ENCODE data around the gene USP19. TPM values are rescaled to one million over a fixed set of nuclear protein-coding genes. Genes with fewer than 3 reads are reported as not detected.

Gene USP19
- polyA plus RNA-seq, 2 of the 4 experiments (the other 2 are of a cell fraction): 21.6 to 30.5 TPM

- no peaks in the 10 kb centered on the region for H3K9me3 ChIP-seq
- no peak for TF ChIP-seq MYC (IDR thresholded peaks at IDR 0.05; ENCODE audit: borderline replicate concordance, low read length)
- TF ChIP-seq NR3C1 (IDR thresholded peaks at IDR 0.05): no peak
- no peak for TF ChIP-seq PHF8 (IDR thresholded peaks at IDR 0.05; ENCODE audit: borderline replicate concordance, low read depth)
- no peak for TF ChIP-seq HEYL (CRISPR knock-in tag; IDR thresholded peaks at IDR 0.05)
- no peak for TF ChIP-seq CBX8 (IDR thresholded peaks at IDR 0.05)
- no peak for TF ChIP-seq E2F6 (IDR thresholded peaks at IDR 0.05; ENCODE audit: borderline replicate concordance, low read depth)
- TF ChIP-seq ZNF302 (CRISPR knock-in tag; IDR thresholded peaks at IDR 0.05): no peak
- no peak for TF ChIP-seq GATA3 (IDR thresholded peaks at IDR 0.05; ENCODE audit: borderline replicate concordance)
- TF ChIP-seq CHD4 (IDR thresholded peaks at IDR 0.05; ENCODE audit: borderline replicate concordance): no peak
- no peak for TF ChIP-seq SREBF2 (IDR thresholded peaks at IDR 0.05)
- no peak for TF ChIP-seq TP53 (CRISPR knock-in tag; IDR thresholded peaks at IDR 0.05)
- TF ChIP-seq EHF (CRISPR knock-in tag; IDR thresholded peaks at IDR 0.05): no peak
- no peak for TF ChIP-seq MAZ (IDR thresholded peaks at IDR 0.05; ENCODE audit: borderline replicate concordance, low read depth, low read length)
- no peak for TF ChIP-seq RCOR1 (IDR thresholded peaks at IDR 0.05; ENCODE audit: low read depth, low read length)
- no peak for TF ChIP-seq FOXS1 (CRISPR knock-in tag; IDR thresholded peaks at IDR 0.05)
- no peak for TF ChIP-seq CBX2 (IDR thresholded peaks at IDR 0.05; ENCODE audit: borderline replicate concordance, low read depth)
- no peak for TF ChIP-seq RARB (CRISPR knock-in tag; IDR thresholded peaks at IDR 0.05)
- no peak for TF ChIP-seq ZC3H11A (IDR thresholded peaks at IDR 0.05)
- no peak for TF ChIP-seq ESRRA (IDR thresholded peaks at IDR 0.05; ENCODE audit: borderline replicate concordance, low read length)
- ATAC-seq (peak; percentile 48 to 49), FAIRE-seq (no peak), DNase-seq (ENCODE audit: low read depth in 1 of 2, low spot score in 1 of 2) (peak; percentile 31 to 74)
- H3K4me3 ChIP-seq: peak overlapping the region; percentile 98
- peak overlapping the region; percentile 84 for H3K4me2 ChIP-seq
- H3K4me1 ChIP-seq: peaks cover 16% of the 10 kb centered on the region; the same call in 1 of the 3 replicates
- POLR2A ChIA-PET: interaction anchor here (0.6 to 2.7 kb wide), 17 partner anchors 13 to 319 kb away, joined by 3 to 32 read pairs (median 4); partner anchors contain the start of genes DALRD3, IMPDH2, LAMB2 and NDUFAF3
- H3K27ac ChIP-seq: peak overlapping the region; percentile 93 to 94
- CTCF ChIA-PET: interaction anchor here (0.6 to 2.3 kb wide), 18 partner anchors 11 to 465 kb away, joined by 3 to 7 read pairs (median 4); partner anchors contain the start of genes KLHDC8B, NDUFAF3 and P4HTM
- under 1% methylated on average over 13 of the region's 86 CpGs for WGBS (ENCODE audit: missing lambda C conversion rate)
Observed at GRCh38 chr3:49092938-49093852, 27.4 kb downstream of the USP19 start.

GRCh38 chr3:49081429-49081828, 39.2 kb downstream of the USP19 start:
- H3K4me1 ChIP-seq: no peaks in the 10 kb centered on the region
- H3K9me3 ChIP-seq: no peaks in the 10 kb centered on the region
- DNase-seq (ENCODE audit: low read depth in 1 of 2, low spot score in 1 of 2): no peak
- no peak overlapping the region for H3K4me3 ChIP-seq
- ChIA-PET CTCF (interaction anchor here (0.6 to 3.0 kb wide), 4 partner anchors 13 to 290 kb away, joined by 3 to 11 read pairs (median 4); partner anchors contain the start of genes NDUFAF3 and QRICH1), POLR2A (no interaction called here)
- H3K27ac ChIP-seq: no peak overlapping the region
- no peak for ATAC-seq
- H3K4me2 ChIP-seq: no peak overlapping the region
- FAIRE-seq: no peak
- TF ChIP-seq MAFK (IDR thresholded peaks at IDR 0.05; ENCODE audit: partially characterized antibody): no peak
- no peak for TF ChIP-seq HOXB5 (CRISPR knock-in tag; IDR thresholded peaks at IDR 0.05)
- no peak for TF ChIP-seq SREBF2 (IDR thresholded peaks at IDR 0.05)
- TF ChIP-seq PBX3 (IDR thresholded peaks at IDR 0.05): no peak
- 97% methylated on average over 8 of the region's 8 CpGs for WGBS (ENCODE audit: missing lambda C conversion rate)

GRCh38 chr3:49079270-49079669, 41.4 kb downstream of the USP19 start:
- CTCF ChIA-PET: interaction anchor here (0.7 kb wide), 1 partner anchor 119 kb away, joined by 3 read pairs; no protein-coding TSS in a partner anchor

More at GRCh38 chr3:49079270-49079669, 41.4 kb downstream of the USP19 start:
- POLR2A ChIA-PET: no interaction called here
- no peaks in the 10 kb centered on the region for H3K9me3 ChIP-seq
- H3K4me1 ChIP-seq: no peaks in the 10 kb centered on the region
- TF ChIP-seq CBX8 (IDR thresholded peaks at IDR 0.05): no peak
- no peak for TF ChIP-seq USF2 (IDR thresholded peaks at IDR 0.05)
- TF ChIP-seq EP300 (IDR thresholded peaks at IDR 0.05): no peak
- no peak for TF ChIP-seq MAFK (IDR thresholded peaks at IDR 0.05; ENCODE audit: partially characterized antibody)
- H3K4me2 ChIP-seq: no peak overlapping the region
- H3K4me3 ChIP-seq: no peak overlapping the region
- no peak overlapping the region for H3K27ac ChIP-seq
- FAIRE-seq: no peak
- DNase-seq (ENCODE audit: low read depth in 1 of 2, low spot score in 1 of 2): no peak
- 98% methylated on average over 2 of the region's 2 CpGs for WGBS (ENCODE audit: missing lambda C conversion rate)
- no peak for ATAC-seq

Data from A549 (cell line).